Prostate gland (tissue), 2 donors: Measurements from ENCODE around the gene ANKRD6.

Source experiments
- POLR2A ChIP-seq: fragments of 450-650 bp; IDR thresholded peaks from one replicate; pipeline ENCODE4 v1.6.1; 2016; ENCODE audit warnings: antibody characterized with exemption, mild to moderate bottlenecking
- TF ChIP-seq, protein P1 (sequence below), 4 experiments: fragments of 200-600 bp in 2 of 4; fragments of 450-650 bp in 2 of 4; sonication (generic) in 2 of 4; IDR thresholded peaks; 1 replicate in 3 of 4; 2 replicates in 1 of 4; pipeline ENCODE4 v1.5.1; 2016 to 2019; ENCODE audit warnings: antibody characterized with exemption in 4 of 4, mild to moderate bottlenecking in 2 of 4, moderate library complexity in 2 of 4

DNA sequence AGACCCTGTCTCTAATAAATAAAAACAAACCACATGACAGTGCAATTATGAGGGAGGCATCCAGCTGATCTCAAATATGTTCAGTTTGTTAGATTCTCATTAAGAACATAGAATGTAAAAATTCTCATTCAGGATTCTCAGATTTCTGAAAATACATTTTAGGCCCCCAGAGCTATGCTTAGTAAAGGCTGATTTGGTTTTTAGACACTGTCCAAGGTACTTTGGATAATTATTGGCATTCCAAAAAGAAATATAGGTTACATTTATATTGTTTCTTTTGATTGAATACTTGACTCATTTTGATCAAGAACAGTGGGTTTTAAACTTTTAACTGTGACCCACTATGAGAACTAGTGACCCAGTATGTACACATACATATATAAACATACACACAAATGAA lies 55.5 kb downstream of the ANKRD6 start:
- TF ChIP-seq, protein P1, sequence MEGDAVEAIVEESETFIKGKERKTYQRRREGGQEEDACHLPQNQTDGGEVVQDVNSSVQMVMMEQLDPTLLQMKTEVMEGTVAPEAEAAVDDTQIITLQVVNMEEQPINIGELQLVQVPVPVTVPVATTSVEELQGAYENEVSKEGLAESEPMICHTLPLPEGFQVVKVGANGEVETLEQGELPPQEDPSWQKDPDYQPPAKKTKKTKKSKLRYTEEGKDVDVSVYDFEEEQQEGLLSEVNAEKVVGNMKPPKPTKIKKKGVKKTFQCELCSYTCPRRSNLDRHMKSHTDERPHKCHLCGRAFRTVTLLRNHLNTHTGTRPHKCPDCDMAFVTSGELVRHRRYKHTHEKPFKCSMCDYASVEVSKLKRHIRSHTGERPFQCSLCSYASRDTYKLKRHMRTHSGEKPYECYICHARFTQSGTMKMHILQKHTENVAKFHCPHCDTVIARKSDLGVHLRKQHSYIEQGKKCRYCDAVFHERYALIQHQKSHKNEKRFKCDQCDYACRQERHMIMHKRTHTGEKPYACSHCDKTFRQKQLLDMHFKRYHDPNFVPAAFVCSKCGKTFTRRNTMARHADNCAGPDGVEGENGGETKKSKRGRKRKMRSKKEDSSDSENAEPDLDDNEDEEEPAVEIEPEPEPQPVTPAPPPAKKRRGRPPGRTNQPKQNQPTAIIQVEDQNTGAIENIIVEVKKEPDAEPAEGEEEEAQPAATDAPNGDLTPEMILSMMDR (IDR thresholded peaks at IDR 0.05): no peak
- no peak for TF ChIP-seq POLR2A
